Bronchus fibroblast of lung (primary cell): Measurements from ENCODE around the gene C5orf34. TPM values are rescaled to one million over a fixed set of nuclear protein-coding genes. Genes with fewer than 3 reads are reported as not detected.

Source experiments
- total RNA-seq: library from RNA; depleted of rRNA; stranded (reverse); fragments of >200 nt; gene quantifications from 2 replicates; pipeline ENCODE4 v1.2.3, GENCODE V29; 2015

Gene C5orf34, protein sequence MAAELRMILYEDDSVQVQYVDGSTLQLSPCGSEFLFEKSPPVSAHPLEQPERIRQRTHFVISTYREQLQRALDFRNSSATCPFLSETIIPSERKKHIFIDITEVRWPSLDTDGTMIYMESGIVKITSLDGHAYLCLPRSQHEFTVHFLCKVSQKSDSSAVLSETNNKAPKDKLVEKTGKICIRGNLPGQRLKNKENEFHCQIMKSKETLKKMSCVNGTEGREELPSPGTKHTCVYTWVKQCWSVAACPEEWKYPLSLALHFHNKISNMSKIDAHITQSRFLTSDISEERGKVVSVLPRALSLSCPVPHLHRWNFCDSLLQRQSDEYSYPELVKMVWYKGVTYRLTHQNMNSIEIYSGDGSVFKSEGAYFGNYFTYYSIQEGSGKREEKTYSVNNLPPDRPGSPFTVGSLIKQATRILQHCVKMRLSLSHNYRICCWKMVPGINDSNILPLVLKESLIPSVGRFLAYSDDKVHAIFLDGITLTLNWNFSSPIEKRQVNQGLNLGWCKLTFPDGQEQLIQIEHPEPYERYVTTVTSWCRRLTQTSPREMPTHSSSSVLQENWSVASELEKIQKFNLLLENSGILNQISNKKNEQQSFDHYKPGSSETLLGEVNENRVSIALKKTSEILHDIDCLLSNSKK
- total RNA-seq, result 7.6 and 7.7 TPM in 2 replicates

DNA sequence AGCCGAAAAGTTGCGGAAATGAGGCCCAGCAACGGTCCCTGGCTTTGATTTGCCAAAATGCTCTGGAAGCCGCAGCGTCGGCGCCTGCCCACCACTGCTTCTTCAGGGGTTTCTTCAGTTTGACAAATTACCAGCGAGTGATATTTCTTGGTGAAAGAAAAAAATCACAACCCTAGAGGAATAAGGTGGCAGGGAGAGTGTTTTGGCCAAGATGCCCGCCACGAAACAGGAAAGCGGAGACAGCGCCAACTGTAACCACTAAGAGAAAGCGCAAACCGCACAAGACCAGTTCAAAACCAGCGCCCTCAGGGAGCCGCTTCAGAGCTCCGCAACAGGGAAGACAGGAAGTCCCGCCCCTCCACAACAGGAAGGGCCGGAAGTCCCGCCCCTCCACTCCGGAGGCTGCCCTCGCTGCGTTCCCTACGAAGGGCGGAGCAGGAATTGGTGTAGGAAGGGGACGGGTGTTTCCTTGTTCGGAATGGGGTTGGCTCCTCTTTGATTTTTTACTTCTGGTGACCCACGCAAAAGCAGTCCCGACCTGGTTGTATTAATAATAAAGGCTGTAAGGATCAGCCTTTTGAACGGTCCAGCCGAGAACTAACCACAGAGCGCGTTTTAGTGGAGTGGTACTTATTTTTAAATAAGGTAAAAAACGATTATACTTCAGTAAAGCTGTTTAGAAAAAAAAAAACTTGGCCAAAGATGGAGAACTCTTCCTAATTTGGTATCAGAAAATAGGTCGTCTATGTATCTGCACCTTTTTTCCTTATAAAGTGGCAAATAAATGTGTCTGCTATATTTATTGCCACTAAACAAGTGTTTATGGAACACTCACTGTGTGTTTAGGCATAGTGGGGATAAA, at the start of gene C5orf34:
TSS of gene C5orf34 (minus strand) at position 333 of the 862 bp plus-strand sequence. CDS start 5,809 bp downstream, outside the sequence.

DNA sequence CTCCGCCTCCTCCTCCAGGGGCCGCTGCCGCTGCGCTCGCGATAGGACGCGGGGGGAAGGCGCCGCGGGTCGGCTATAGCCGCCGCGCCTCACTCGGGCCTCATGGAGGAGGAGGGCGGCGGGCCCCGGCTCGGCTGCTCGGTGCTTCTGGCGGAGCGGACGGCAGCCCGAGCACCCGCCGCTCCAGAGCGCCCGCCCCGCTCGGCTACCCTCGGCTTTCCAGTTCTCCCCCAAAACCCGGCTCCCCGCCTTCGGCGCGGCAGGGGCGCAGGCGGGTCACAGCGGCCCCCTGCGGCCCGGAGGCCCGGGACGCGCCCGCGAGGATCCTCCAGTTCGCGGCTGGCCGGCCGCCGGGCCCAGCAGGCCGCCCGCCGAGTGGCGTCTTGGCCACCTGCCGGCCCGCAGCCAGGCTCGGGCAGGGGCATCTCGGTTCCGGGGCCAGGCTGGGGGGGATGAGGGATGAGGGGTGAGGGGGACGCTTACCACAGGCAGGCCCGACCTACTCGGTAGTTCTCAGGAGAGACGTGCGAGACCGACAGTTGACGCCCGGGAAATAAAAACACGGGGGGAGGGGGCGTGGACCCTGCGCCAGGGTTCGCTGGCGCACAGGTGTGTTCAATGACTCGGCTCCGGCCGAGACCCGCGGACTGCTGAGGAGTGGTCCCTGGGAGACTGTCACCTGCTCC, 42.1 kb upstream of the C5orf34 start, which contains the start of gene PAIP1:
TSS of gene PAIP1 (minus strand) at position 221 of the 686 bp plus-strand sequence. CDS start 231 bp downstream, outside the sequence.

DNA sequence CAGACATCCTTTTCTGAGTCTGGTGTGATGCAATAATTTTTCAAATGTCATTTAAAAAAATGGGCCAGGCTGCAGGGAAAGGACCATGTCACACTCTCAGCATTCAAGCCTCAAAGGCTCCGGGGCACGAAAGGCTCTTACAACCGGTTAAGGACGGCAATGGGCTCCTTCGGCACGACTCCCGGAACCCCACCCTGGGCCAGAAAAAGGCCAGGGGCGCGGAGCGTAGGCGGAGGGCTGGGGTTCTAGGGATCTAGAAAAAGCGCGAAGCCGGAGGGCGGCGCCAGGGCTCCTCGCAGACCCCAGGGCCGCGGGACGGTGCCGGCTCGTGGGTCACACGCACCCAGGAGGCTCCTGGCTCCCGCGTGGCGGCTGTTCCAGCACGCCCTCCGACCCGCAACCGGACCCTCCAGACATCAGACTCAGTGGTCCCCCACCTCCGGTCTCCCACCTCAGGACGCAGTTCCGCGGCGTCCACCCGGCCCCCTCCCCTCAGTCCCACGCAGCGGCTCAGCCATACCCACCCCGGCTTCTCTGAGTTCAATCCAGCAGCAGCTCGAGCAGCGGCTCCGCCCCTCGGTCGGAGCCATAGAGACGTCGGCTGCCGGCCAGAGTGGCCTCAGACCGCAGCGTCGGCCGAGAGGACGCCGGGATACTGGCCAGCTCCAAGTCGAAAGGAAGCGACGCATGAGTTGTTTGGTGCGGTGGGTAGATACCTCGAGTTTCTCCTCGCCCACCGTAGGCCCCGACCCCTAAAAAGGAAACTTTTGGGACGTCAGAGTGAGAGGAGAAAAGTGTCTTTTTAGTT, 31.4 kb downstream of the C5orf34 start, which contains the start of gene TMEM267:
TSS of gene TMEM267 (minus strand) at position 568 of the 808 bp plus-strand sequence. CDS start 29,896 bp downstream, outside the sequence.

Other genes with a start within 250 kb of the C5orf34 start
- gene HMGCS1, start 201.7 kb downstream of the C5orf34 start, total RNA-seq, result 247 TPM in 2 replicates
- gene CCL28, start 102.8 kb downstream of the C5orf34 start, total RNA-seq, result 0.34 and 0.89 TPM in 2 replicates
- gene TMEM267, start 31.3 kb downstream of the C5orf34 start, total RNA-seq, result 4.2 and 5.6 TPM in 2 replicates
- 81.2 and 85.6 TPM in 2 replicates for gene PAIP1, start 41.9 kb upstream of the C5orf34 start, total RNA-seq
- gene NNT, start 88.0 kb upstream of the C5orf34 start, total RNA-seq, result 29.4 and 35.0 TPM in 2 replicates